NCI-H69 (cell line): ENCODE data around the gene GJA4.
"Not testable (repeated sequence)": the region's sequence is repeated elsewhere in the genome, so short reads cannot be mapped to it uniquely, and the experiment has no call there.

ENCODE experiments used
- DNase-seq: peaks from one replicate; lab custom pipeline; 2025; lab: John Stamatoyannopoulos, UW

GJA4 gene

DNA sequence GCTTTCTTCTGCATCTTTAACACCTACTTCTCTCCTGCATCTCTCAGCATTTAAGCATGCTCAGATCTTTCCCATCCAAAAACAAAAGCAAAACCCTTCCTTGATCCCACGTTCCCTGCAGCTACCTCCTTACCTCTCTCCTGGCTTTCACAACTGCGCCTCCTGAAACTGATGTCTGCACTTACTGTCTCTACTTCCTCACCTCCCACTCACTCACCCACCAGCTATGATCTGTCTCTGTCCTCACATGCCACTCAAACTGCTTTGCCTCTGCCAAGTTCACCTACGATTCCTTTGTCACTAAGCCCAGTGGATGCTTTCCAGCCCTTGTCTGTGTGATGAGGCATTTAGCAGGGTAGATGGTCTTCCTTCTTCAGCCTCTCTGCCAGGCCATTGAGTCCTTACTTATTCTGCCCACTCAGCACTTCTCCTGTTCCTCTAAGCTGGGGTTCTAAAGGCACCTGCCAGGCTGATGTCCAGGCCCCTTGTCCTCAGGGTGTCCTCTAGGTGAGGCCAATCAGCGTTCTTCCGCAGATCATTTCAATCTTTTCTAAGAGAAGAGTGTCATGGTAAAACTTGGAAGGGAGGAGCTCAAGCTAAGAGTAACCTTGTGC lies 21.8 kb upstream of the GJA4 start:
- DNase-seq: no peak

GRCh38 chr1:34771573-34772371 lies 21.0 kb upstream of the GJA4 start:
- DNase-seq: peak; percentile 1

DNA sequence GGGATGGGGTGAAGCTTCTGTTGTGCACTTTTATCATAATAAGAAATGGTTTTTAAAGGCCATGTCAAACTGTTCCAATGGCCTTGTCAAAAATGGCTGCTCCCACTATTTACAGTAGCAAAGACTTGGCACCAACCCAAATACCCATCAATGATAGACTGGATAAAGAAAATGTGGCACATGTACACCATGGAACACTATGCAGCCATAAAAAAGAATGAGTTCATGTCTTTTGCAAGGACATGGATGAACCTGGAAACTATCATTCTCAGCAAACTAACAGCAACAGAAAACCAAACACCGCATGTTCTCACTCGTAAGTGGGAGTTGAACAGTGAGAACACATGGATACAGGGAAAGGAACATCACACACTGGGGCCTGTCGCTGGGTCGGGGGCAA lies 19.7 kb upstream of the GJA4 start:
- not testable (repeated sequence) for DNase-seq

DNA sequence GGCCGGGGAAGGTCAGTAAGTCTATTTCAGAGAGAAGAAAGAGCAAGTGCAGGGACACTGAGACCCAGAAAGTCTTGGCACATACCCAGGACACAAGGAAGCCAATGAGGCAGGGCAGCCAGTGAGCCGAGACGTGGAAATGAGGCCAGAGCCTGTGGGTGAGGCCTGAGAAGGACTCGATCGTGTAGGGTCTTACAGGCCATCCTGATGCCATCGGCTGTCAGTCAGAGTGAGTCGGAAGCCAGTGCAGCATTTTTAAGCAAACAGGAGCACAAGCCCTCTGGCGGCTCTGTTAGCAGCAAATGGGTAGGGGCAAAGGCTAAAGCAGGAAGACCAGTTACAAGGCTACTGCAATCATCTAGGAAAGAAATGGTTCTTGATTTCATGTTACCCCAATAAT lies 17.8 kb upstream of the GJA4 start:
- DNase-seq: no peak

GRCh38 chr1:34776911-34777310 lies 15.9 kb upstream of the GJA4 start:
- no peak for DNase-seq

GRCh38 chr1:34777519-34778321 lies 15.1 kb upstream of the GJA4 start:
- no peak for DNase-seq

- DNase-seq: no peak
Measured at GRCh38 chr1:34778381-34778780, 14.4 kb upstream of the GJA4 start.

DNA sequence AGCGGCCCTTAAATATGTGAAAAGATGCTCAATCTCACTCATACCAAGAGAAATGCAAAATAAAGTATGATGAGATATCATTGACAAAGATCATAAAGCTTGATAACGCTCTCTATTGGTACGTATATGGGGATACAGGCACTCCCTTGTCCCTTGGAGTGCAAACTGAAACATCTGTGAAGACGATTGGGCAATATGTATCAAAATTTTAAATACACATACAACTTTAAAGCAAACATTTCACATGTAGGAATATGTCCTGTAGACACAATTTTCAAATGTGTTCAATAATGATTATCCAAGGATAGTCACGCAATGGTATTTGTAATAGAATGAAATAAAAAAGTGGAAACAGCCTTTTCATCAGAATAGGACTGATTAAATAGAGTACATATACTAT lies 13.8 kb upstream of the GJA4 start:
- no peak for DNase-seq

DNA sequence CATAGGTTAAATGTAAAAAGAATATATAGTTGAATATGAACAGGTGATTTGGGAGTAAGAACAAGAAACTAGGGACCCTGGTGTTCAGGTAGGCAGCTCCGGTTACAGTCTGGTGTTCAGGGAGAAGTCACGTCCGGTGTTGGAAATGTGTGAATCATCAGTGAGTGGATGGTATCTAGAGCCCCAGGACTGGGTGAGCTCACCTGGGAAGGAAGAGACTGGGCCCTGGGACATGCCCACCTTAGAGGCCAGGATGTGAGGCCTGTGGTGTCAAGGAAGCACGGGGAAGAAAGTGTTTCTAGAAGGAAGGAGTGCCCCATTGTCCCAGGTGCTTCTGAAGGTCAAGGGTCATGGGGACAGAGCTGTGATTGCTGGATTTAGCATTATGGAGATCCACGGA lies 13.3 kb upstream of the GJA4 start:
- no peak for DNase-seq

DNA sequence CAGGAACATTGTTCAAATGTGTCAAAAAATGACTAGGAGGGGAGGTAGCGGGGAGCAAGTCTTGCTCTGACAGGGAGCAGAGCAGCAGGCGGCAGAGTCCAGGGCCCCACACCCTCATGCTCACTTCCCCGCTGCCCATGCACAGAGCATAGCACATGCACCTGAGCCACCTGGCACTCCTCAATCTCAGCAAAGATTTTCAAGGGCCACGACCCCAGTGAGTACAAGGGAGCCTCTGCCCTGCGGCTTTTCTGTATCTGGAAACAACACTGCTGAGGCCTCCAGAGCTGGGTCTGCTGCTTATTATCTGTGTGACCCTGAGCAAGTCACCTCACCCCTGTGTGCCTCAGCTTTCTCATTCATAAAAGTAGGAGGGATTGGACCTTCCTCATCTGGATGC lies 12.8 kb upstream of the GJA4 start:
- no peak for DNase-seq

GRCh38 chr1:34780528-34780927 lies 12.3 kb upstream of the GJA4 start:
- DNase-seq: peak; percentile 12

DNA sequence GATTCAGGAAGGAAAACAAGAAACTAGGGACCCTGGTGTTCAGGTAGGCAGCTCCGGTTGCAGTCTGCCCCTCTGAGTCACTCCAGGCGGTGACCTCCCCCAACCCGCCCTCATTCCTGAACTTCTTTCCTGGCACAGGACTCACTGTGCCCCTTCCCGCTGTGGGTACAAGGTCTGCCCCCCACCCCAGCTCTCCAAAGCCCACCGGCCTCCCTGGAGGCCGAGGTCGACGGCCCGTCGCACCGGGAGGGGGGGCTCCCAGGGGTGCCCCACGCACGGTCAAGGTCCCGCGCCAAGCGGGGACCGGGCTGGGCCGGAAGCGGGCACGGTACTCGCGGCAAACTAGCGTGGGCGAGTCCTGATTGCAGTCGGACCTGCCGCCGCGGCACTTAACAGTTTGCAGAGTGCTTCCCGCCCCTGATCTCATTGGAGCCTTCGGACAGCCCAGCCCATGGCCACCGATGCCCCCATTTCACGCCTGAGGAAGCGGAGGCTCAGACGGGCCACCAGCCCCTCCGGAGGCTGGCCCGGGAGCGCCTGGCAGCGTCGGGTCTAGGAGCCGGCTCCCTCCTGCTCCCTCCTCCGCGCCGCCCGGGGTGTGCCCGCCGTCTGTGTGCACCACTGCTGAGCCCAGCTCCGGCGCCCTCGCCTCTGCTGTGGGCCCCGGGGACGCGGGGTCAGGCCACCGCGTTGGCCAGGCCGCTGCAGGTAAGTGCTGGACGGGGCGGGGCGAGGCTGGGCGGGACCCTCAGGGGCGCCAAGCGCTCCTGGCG lies 11.5 kb upstream of the GJA4 start, which contains the start of gene GJB3:
Gene GJB3, plus strand, starts transcription at position 144 of the 773 bp plus-strand sequence. CDS start 3,549 bp downstream, outside the sequence.
- peak; percentile 33 for DNase-seq

GRCh38 chr1:34781844-34782391 lies 10.9 kb upstream of the GJA4 start:
- DNase-seq: no peak

GRCh38 chr1:34784751-34785221 lies 8.0 kb upstream of the GJA4 start:
- DNase-seq: no peak

DNA sequence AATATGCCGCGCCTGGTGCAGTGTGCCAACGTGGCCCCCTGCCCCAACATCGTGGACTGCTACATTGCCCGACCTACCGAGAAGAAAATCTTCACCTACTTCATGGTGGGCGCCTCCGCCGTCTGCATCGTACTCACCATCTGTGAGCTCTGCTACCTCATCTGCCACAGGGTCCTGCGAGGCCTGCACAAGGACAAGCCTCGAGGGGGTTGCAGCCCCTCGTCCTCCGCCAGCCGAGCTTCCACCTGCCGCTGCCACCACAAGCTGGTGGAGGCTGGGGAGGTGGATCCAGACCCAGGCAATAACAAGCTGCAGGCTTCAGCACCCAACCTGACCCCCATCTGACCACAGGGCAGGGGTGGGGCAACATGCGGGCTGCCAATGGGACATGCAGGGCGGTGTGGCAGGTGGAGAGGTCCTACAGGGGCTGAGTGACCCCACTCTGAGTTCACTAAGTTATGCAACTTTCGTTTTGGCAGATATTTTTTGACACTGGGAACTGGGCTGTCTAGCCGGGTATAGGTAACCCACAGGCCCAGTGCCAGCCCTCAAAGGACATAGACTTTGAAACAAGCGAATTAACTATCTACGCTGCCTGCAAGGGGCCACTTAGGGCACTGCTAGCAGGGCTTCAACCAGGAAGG lies 7.4 kb upstream of the GJA4 start:
- DNase-seq: no peak

DNA sequence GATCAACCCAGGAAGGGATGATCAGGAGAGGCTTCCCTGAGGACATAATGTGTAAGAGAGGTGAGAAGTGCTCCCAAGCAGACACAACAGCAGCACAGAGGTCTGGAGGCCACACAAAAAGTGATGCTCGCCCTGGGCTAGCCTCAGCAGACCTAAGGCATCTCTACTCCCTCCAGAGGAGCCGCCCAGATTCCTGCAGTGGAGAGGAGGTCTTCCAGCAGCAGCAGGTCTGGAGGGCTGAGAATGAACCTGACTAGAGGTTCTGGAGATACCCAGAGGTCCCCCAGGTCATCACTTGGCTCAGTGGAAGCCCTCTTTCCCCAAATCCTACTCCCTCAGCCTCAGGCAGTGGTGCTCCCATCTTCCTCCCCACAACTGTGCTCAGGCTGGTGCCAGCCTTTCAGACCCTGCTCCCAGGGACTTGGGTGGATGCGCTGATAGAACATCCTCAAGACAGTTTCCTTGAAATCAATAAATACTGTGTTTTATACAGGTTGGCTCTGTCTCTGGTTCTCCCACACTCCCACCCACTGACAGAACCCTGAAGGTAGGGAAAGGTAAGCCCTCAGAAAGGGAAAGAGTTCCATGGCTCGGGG lies 6.8 kb upstream of the GJA4 start:
- no peak for DNase-seq

- DNase-seq: peak; percentile 74
Measured at GRCh38 chr1:34786521-34787325, 6.1 kb upstream of the GJA4 start.

DNA sequence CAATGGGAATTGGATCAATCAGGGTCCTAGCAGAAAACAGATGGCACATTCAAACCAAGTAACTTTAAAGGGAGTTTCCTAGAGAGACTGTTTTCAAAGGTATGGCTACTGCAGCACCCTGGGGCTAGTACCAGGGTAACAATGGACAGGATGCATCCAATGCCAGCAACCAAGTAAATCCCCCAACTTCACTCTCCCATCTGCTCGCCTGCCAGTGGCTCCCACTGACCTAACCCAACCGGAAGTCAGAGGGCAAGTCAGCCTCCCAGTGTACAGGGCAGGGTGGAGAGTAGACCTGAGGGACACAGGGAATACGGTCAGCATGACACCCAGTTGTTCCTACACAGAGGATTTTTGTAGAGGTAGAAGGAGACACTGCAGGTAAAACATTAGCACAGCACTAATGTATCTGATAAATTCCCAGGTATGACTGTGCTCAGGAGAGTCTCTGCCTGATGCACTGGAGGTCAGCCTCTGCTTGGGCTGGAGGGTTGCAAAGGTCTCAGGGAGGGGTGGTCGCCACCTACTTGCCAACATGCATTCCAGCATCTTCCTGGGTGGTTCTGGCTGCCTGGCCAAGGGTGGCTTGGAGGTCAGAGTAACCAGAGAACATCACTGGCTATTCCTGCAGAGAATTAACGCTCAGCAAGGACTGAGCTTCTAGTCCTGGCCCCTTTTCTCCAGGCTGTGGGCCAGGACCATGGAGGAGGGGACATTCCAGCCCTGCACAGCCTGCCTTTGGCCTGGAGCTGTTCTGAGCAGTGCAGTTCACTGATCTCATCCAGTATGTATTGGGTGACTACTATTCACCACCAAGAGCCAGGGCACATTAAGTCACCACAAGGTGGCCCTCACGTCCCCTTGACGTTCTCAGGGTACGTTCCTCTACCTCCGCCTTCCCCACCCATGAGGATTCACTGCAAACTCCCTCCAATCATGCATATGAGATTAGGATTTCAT lies 5.1 kb upstream of the GJA4 start:
- peak; percentile 35 for DNase-seq

GRCh38 chr1:34790985-34791384 lies 1.8 kb upstream of the GJA4 start:
- no peak for DNase-seq
